K562 (cell line): ENCODE data around the gene FHIT. TPM values are rescaled to one million over a fixed set of nuclear protein-coding genes. Genes with fewer than 3 reads are reported as not detected.

Experiments
- ATAC-seq: fragments of 200-7000 bp; cut with Tn5 transposase; 3 replicates; pipeline ENCODE4 v1.9.1; 2020; ENCODE audit warnings: moderate library complexity
- BruUV-seq: library from RNA; stranded (reverse); fragments of 400-500 nt; replicated peaks from 2 replicates; lab custom pipeline; 2021; lab: Mats Ljungman, UMichigan
- CTCF ChIA-PET: fragments of 300-600 bp; formaldehyde crosslinking; extraction: SDS; loops from one replicate; lab custom pipeline; 2021; ENCODE audit warnings: low intra/inter-chr PET ratio; lab: Yijun Ruan, JAX
- POLR2A ChIA-PET: fragments of 300-600, 350-650 bp; sonication (Branson Sonifier 250); formaldehyde crosslinking; extraction: SDS; loops from one replicate; lab custom pipeline; 2021; ENCODE audit warnings: antibody characterized with exemption, inconsistent platforms; lab: Yijun Ruan, JAX
- DNase-seq, 4 experiments: peaks; one replicate each; pipeline versions ENCODE4 v3.0.0 to v3.0.0-alpha.2; 2011 to 2018; ENCODE audit warnings: low spot score in 3 of 4, mixed read lengths in 3 of 4; ENCODE audit errors: extremely low read depth in 1 of 4
- FAIRE-seq: peaks from 2 replicates; lab custom pipeline; 2011; peaks lifted over from hg19 to GRCh38; lab: Jason Lieb, UNC
- H2AFZ ChIP-seq: 2 replicates; pipeline ENCODE4 v1.6.0; 2011; ENCODE audit warnings: low read depth, low read length, control low read depth, inconsistent platforms
- H3K27ac ChIP-seq: fragments of 200-600 bp; 3 replicates; pipeline ENCODE4 v1.8.0; 2011; ENCODE audit warnings: low read depth, mild to moderate bottlenecking, control low read depth, inconsistent platforms, low read length, moderate library complexity, mixed read lengths; ENCODE audit errors: extremely low read depth
- H3K27me3 ChIP-seq, 2 experiments: fragments of 300-600 bp in 1 of 2; 2 replicates in 1 of 2; 3 replicates in 1 of 2; pipeline versions ENCODE4 v1.6.0 to v1.8.0; 2011; ENCODE audit warnings: inconsistent platforms in 2 of 2, low read length in 2 of 2, mild to moderate bottlenecking in 1 of 2, mixed read lengths in 1 of 2, moderate library complexity in 1 of 2; ENCODE audit not compliant: control insufficient read depth in 2 of 2, insufficient read depth in 2 of 2
- H3K36me3 ChIP-seq: fragments of 300-600 bp; 3 replicates; pipeline ENCODE4 v1.8.0; 2011; ENCODE audit warnings: mild to moderate bottlenecking, low read length, inconsistent platforms; ENCODE audit not compliant: control insufficient read depth, insufficient read depth
- H3K4me1 ChIP-seq, 2 experiments: fragments of 200-600 bp in 1 of 2; replicated peaks in 1 of 2; 2 replicates in 1 of 2; 3 replicates in 1 of 2; pipeline versions ENCODE4 v1.5.1 to v1.8.0; 2011; ENCODE audit warnings: inconsistent platforms in 2 of 2, low read length in 2 of 2, mild to moderate bottlenecking in 1 of 2, mixed read lengths in 1 of 2, moderate library complexity in 1 of 2; ENCODE audit not compliant: control insufficient read depth in 2 of 2, insufficient read depth in 2 of 2
- H3K4me2 ChIP-seq: 2 replicates; pipeline ENCODE4 v1.6.1; 2011; ENCODE audit warnings: low read length, control low read depth, inconsistent platforms, mixed read lengths; ENCODE audit not compliant: insufficient read depth
- H3K4me3 ChIP-seq: fragments of 200-600 bp; sonication (generic), shearing (Covaris generic); 2 replicates; pipeline ENCODE4 v1.5.1; 2016; ENCODE audit warnings: control low read depth, inconsistent platforms
- H3K79me2 ChIP-seq: fragments of 200-600 bp; 3 replicates; pipeline ENCODE4 v1.8.0; 2011; ENCODE audit warnings: low read length, inconsistent platforms; ENCODE audit not compliant: control insufficient read depth, insufficient read depth
- H3K9ac ChIP-seq, 2 experiments: 2 replicates each; pipeline versions ENCODE4 v1.6.0 to v1.6.1; 2011; ENCODE audit warnings: low read depth in 2 of 2, low read length in 2 of 2, control low read depth in 1 of 2, inconsistent platforms in 1 of 2, mild to moderate bottlenecking in 1 of 2, mixed read lengths in 1 of 2; ENCODE audit not compliant: insufficient read depth in 1 of 2
- H3K9me1 ChIP-seq: one replicate; pipeline ENCODE4 v1.6.0; 2011; ENCODE audit warnings: inconsistent platforms, mild to moderate bottlenecking, low read length, moderate library complexity; ENCODE audit not compliant: control insufficient read depth, insufficient read depth
- H3K9me3 ChIP-seq: replicated peaks from 2 replicates; pipeline ENCODE4 v1.5.1; 2011; ENCODE audit warnings: low read depth, low read length, inconsistent platforms; ENCODE audit not compliant: control insufficient read depth, insufficient read depth
- H4K20me1 ChIP-seq: replicated peaks from 2 replicates; pipeline ENCODE4 v1.6.1; 2011; ENCODE audit warnings: low read length, inconsistent platforms, mixed read lengths; ENCODE audit not compliant: control insufficient read depth, insufficient read depth
- ADNP ChIP-seq: fragments of 200-800 bp; sonication (Bioruptor generic); IDR thresholded peaks from 2 replicates; pipeline ENCODE4 v1.6.1; 2016; ENCODE audit warnings: missing genetic modification characterization, missing compliant biosample characterization
- BDP1 ChIP-seq: IDR thresholded peaks from 3 replicates; pipeline ENCODE4 v1.6.1; 2011; ENCODE audit not compliant: insufficient read length, insufficient read depth
- RAD51 ChIP-seq: fragments of 450-650 bp; IDR thresholded peaks from 2 replicates; pipeline ENCODE4 v1.7.1; 2016; ENCODE audit warnings: low read depth, mild to moderate bottlenecking, borderline replicate concordance
- WGBS: fragments of 100-300 bp; shearing (Covaris generic); methylation state at CpG from one replicate; pipeline ENCODE4 v1.1.6; 2016; ENCODE audit warnings: low coverage, mixed read lengths; ENCODE audit not compliant: insufficient coverage; ENCODE audit errors: missing lambda C conversion rate; 5-methylcytosine and 5-hydroxymethylcytosine counted together
- in situ Hi-C: fragments of 300-500 bp; cut with MboI; formaldehyde crosslinking; loops from 4 replicates; pipeline ENCODE4 v1.15.0; 2018; ENCODE audit warnings: inconsistent platforms, mixed read lengths
- intact Hi-C: fragments of 100-400 bp; cut with micrococcal nuclease; formaldehyde crosslinking; loops from 2 replicates; pipeline ENCODE4 v1.14.2; 2022
- polyA plus RNA-seq, 8 experiments: library from polyadenylated mRNA; depleted of rRNA in 4 of 8; stranded (reverse) in 5 of 8; unstranded in 3 of 8; fragments of >200 nt; fragmentation: Nextera tagmentation in 2 of 8; fragmentation: Illumina TruSeq in 1 of 8; extraction: Ambion mirVana in 2 of 8; extraction: Trizol in 1 of 8; gene quantifications; 2 replicates each; pipeline versions ENCODE4 v1.2.1 to v1.2.3, GENCODE V29; 2011 to 2014; ENCODE audit warnings: inconsistent platforms in 1 of 8, missing spikeins in 1 of 8
- total RNA-seq, 7 experiments: library from RNA; depleted of rRNA in 6 of 7; stranded (reverse); fragments of >200 nt in 6 of 7; fragmentation: Illumina TruSeq in 2 of 7; extraction: Trizol in 2 of 7; gene quantifications; 2 replicates each; pipeline versions ENCODE4 v1.2.1 to v1.2.3, GENCODE V29; 2011 to 2021; ENCODE audit warnings: low replicate concordance in 1 of 7
- TF ChIP-seq, protein P1 (sequence below): fragments of 450-650 bp; IDR thresholded peaks from 2 replicates; pipeline ENCODE4 v1.6.1; 2017; ENCODE audit warnings: antibody characterized with exemption, mild to moderate bottlenecking
- TF ChIP-seq, protein P2 (sequence below): fragments of 450-650 bp; formaldehyde crosslinking; IDR thresholded peaks from 2 replicates; pipeline ENCODE4 v1.4.0; 2020; ENCODE audit warnings: mild to moderate bottlenecking, mixed read lengths
- TF ChIP-seq, protein P3 (sequence below): sonication (generic); formaldehyde crosslinking; IDR thresholded peaks from 2 replicates; pipeline ENCODE4 v1.8.1; 2023; ENCODE audit warnings: mild to moderate bottlenecking, missing genetic modification reagents

Gene FHIT
- total and polyA plus RNA-seq, 9 of the 15 experiments (the other 6 are each of a cell fraction or from before 2014, with no cell fraction given) = 1.7 to 9.1 (median 4.3) TPM

DNA sequence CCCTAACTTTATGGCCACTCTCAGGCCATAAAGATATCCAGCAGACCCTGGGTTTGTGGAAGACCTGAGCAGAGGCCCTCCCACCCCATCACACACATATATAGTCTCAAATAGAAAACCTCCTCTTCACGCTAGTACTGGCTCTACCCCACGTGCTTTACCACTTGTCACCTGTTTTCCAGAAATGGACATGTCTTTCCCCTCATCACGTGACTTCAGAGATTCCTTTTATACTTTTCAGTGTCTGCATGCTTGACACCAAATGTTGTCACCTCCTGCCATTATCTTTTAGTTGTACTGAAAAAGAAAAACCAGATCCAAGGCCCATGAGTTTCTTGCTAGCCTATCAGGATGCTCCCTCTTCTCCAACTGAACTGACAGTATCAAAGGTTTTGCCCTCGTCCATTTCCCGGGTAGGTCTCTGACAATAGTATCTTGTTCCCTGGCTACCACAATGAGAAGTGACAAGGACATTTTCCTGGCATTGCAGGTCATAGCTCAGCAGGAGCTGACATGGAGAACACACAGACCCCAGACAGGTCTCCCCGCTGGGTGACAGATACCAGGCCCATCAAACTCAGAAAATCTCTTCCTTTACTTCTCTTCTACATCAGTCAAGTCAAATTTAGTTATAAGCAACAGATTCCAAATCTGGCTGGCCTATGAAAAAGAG lies 1551.5 kb downstream of the FHIT start:
- H3K27ac ChIP-seq = no peak overlapping the region
- CTCF ChIA-PET = no interaction called here
- FAIRE-seq (no peak), ATAC-seq (no peak), DNase-seq (no peak)
- no peaks in the 10 kb centered on the region for H3K9me3 ChIP-seq
- in situ Hi-C loops (no loop called here), intact Hi-C loops (no loop called here)
- BruUV-seq = no TSS peak
- no peak overlapping the region for H2AFZ ChIP-seq
- H3K4me1 ChIP-seq = no peaks in the 10 kb centered on the region
- 2% methylated on average over 6 of the region's 6 CpGs for WGBS
- POLR2A ChIA-PET = no interaction called here
- no peak overlapping the region for H3K9ac ChIP-seq
- TF ChIP-seq, protein P1, sequence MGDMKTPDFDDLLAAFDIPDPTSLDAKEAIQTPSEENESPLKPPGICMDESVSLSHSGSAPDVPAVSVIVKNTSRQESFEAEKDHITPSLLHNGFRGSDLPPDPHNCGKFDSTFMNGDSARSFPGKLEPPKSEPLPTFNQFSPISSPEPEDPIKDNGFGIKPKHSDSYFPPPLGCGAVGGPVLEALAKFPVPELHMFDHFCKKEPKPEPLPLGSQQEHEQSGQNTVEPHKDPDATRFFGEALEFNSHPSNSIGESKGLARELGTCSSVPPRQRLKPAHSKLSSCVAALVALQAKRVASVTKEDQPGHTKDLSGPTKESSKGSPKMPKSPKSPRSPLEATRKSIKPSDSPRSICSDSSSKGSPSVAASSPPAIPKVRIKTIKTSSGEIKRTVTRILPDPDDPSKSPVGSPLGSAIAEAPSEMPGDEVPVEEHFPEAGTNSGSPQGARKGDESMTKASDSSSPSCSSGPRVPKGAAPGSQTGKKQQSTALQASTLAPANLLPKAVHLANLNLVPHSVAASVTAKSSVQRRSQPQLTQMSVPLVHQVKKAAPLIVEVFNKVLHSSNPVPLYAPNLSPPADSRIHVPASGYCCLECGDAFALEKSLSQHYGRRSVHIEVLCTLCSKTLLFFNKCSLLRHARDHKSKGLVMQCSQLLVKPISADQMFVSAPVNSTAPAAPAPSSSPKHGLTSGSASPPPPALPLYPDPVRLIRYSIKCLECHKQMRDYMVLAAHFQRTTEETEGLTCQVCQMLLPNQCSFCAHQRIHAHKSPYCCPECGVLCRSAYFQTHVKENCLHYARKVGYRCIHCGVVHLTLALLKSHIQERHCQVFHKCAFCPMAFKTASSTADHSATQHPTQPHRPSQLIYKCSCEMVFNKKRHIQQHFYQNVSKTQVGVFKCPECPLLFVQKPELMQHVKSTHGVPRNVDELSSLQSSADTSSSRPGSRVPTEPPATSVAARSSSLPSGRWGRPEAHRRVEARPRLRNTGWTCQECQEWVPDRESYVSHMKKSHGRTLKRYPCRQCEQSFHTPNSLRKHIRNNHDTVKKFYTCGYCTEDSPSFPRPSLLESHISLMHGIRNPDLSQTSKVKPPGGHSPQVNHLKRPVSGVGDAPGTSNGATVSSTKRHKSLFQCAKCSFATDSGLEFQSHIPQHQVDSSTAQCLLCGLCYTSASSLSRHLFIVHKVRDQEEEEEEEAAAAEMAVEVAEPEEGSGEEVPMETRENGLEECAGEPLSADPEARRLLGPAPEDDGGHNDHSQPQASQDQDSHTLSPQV = no peak
- peak; percentile 42; the same call in 1 of the 2 replicates for TF ChIP-seq RAD51
- TF ChIP-seq BDP1 = no peak
- TF ChIP-seq, protein P2, sequence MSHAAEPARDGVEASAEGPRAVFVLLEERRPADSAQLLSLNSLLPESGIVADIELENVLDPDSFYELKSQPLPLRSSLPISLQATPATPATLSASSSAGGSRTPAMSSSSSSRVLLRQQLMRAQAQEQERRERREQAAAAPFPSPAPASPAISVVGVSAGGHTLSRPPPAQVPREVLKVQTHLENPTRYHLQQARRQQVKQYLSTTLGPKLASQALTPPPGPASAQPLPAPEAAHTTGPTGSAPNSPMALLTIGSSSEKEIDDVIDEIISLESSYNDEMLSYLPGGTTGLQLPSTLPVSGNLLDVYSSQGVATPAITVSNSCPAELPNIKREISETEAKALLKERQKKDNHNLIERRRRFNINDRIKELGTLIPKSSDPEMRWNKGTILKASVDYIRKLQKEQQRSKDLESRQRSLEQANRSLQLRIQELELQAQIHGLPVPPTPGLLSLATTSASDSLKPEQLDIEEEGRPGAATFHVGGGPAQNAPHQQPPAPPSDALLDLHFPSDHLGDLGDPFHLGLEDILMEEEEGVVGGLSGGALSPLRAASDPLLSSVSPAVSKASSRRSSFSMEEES (CRISPR knock-in tag) = peak; percentile 74
- TF ChIP-seq, protein P3, sequence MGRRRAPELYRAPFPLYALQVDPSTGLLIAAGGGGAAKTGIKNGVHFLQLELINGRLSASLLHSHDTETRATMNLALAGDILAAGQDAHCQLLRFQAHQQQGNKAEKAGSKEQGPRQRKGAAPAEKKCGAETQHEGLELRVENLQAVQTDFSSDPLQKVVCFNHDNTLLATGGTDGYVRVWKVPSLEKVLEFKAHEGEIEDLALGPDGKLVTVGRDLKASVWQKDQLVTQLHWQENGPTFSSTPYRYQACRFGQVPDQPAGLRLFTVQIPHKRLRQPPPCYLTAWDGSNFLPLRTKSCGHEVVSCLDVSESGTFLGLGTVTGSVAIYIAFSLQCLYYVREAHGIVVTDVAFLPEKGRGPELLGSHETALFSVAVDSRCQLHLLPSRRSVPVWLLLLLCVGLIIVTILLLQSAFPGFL (CRISPR knock-in tag) = no peak
- TF ChIP-seq ADNP (tag) = no peak
- H3K4me2 ChIP-seq = no peak overlapping the region
- no peaks in the 10 kb centered on the region for H4K20me1 ChIP-seq
- no peaks in the 10 kb centered on the region for H3K79me2 ChIP-seq
- H3K36me3 ChIP-seq = no peaks in the 10 kb centered on the region
- no peaks in the 10 kb centered on the region for H3K27me3 ChIP-seq
- H3K4me3 ChIP-seq = no peak overlapping the region
- no peaks in the 10 kb centered on the region for H3K9me1 ChIP-seq
